Uterus (tissue), 4 donors: ENCODE results near the gene UXS1. TPM values are rescaled to one million over a fixed set of nuclear protein-coding genes. Genes with fewer than 3 reads are reported as not detected.

Source experiments
- DNase-seq, 2 donors: peaks; one replicate each; pipeline ENCODE4 v3.0.0-alpha.2; 2019 to 2020
- H3K27ac ChIP-seq, 2 donors: fragments of 200-600 bp; sonication (generic); 1 replicate in 1 of 2; 2 replicates in 1 of 2; pipeline ENCODE4 v1.5.1; 2016 to 2018
- H3K27me3 ChIP-seq, 2 donors: fragments of 200-600 bp; sonication (generic); one replicate each; pipeline ENCODE4 v1.5.1; 2018 to 2019; ENCODE audit warnings: control low read depth in 1 of 2
- H3K36me3 ChIP-seq, 2 donors: fragments of 200-600 bp; sonication (generic); one replicate each; pipeline ENCODE4 v1.5.1; 2019; ENCODE audit warnings: control low read depth in 1 of 2
- H3K4me1 ChIP-seq, 2 donors: fragments of 200-600 bp; sonication (generic); one replicate each; pipeline ENCODE4 v1.5.1; 2018 to 2019; ENCODE audit warnings: control low read depth in 1 of 2
- H3K4me3 ChIP-seq, 2 donors: fragments of 200-600 bp; sonication (generic); 1 replicate in 1 of 2; 2 replicates in 1 of 2; pipeline ENCODE4 v1.5.1; 2018 to 2019; ENCODE audit warnings: mild to moderate bottlenecking in 1 of 2
- H3K9me3 ChIP-seq, 2 donors: fragments of 200-600 bp; sonication (generic); one replicate each; pipeline ENCODE4 v1.5.1; 2019; ENCODE audit warnings: control low read depth in 1 of 2
- CTCF ChIP-seq, 4 experiments: fragments of 200-600 bp in 2 of 4; fragments of 450-650 bp in 2 of 4; sonication (generic) in 2 of 4; IDR thresholded peaks; one replicate each; pipeline ENCODE4 v1.5.1; 2016 to 2019; ENCODE audit warnings: antibody characterized with exemption in 4 of 4, mild to moderate bottlenecking in 2 of 4, moderate library complexity in 1 of 4
- POLR2A ChIP-seq, 2 donors: fragments of 450-650 bp; IDR thresholded peaks; one replicate each; pipeline ENCODE4 v1.6.1; 2016; ENCODE audit warnings: antibody characterized with exemption in 2 of 2, mild to moderate bottlenecking in 1 of 2, moderate library complexity in 1 of 2
- intact Hi-C: fragments of 100-400 bp; cut with DNase I; formaldehyde crosslinking; loops from one replicate; pipeline ENCODE4 v1.15.1; 2023; ENCODE audit warnings: low total_unique reads
- total RNA-seq, 4 donors: library from RNA; depleted of rRNA in 3 of 4; stranded (reverse); fragments of >200 nt in 3 of 4; gene quantifications; one replicate each; pipeline versions ENCODE4 v1.1.0 to v1.2.4, GENCODE V29; 2014 to 2023
- donor health status: DM: yes; HTN: yes; CAD: no.

Gene UXS1
- total RNA-seq, 4 donors from 2014 or later, result 26.2 to 103 (median 74.8) TPM

- H3K27ac ChIP-seq, result peak overlapping the region; percentile 70 to 80
- intact Hi-C loops, result loop anchor here (10.0 kb wide), 1 partner anchor 448 kb away; the partner anchor contains the start of gene NCK2
- DNase-seq, result peak; percentile 23 to 27
- peak overlapping the region; percentile 75 to 92 for H3K4me3 ChIP-seq
- no peaks in the 10 kb centered on the region for H3K36me3 ChIP-seq
- H3K9me3 ChIP-seq, result no peaks in the 10 kb centered on the region
- TF ChIP-seq POLR2A (IDR thresholded peaks at IDR 0.05) (peak in 1 of 2 donors; percentile 15), CTCF (IDR thresholded peaks at IDR 0.05) (no peak)
- no peaks in the 10 kb centered on the region for H3K4me1 ChIP-seq
- no peaks in the 10 kb centered on the region for H3K27me3 ChIP-seq
Observed at GRCh38 chr2:106192752-106193689, 1.1 kb downstream of the UXS1 start.

DNA sequence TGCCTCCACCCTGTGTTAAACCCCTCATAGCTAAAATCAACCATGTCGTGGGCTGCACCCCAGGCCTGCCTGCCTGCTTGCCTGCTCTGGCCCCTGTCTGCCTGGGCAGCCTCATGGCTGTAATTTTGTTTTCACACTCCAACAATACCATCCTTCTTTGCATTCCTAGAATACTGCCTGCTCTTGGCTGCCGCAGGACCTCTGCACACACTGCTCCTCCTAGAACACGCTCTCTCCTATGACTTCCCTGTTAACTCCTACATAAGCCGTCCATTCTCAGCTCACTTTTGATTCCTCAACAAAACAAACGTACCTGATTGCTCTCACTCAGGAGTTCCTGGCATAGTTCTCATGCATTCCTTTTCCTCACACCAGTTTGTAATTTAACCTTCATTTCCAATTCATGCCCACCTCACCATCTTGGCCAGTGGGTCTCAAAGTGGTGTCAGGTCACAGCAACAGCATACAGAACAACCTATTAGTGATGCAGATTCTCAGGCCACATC lies 2.5 kb downstream of the UXS1 start:
- H3K36me3 ChIP-seq, result no peaks in the 10 kb centered on the region
- no peaks in the 10 kb centered on the region for H3K9me3 ChIP-seq
- no peak overlapping the region for H3K4me3 ChIP-seq
- H3K27me3 ChIP-seq, result no peaks in the 10 kb centered on the region
- H3K27ac ChIP-seq, result no peak overlapping the region
- DNase-seq, result no peak
- H3K4me1 ChIP-seq, result no peaks in the 10 kb centered on the region
- no peak for TF ChIP-seq POLR2A (IDR thresholded peaks at IDR 0.05)
- TF ChIP-seq CTCF (IDR thresholded peaks at IDR 0.05), result no peak
- intact Hi-C loops, result loop anchor here (10.0 kb wide), 1 partner anchor 447 kb away; the partner anchor contains the start of gene NCK2

DNA sequence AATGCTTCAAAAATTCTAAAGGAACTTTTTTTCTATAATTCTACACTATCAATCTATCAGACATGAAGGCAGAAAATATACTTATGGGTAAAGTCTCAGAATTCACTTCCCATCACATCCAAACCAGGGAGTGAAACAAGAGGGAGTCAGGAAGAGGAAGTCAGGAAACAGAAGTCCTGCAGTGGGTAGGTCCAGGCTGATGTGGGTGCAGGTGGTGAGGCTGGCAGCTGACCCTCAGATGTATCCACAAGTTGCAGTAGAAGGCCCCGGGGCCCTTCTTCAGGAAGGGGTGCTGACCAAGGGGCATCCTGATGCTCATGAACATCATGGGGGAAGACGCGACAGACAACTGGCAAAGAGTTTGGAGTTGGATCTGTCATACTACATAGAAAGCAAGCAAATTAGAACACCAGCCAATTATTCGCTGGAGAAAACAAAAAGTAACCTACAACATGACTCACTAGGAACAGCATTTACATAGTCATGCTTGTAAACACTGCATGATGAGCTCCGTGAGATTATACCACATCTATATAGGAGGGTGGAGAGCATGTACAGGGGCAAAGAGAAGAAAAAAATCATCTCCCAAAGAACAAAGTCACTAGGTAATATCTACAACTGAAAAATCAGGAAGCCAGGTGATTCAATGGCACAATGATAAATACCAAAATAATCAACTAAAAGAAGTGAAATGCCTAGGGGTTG lies 4.2 kb downstream of the UXS1 start:
- H3K27ac ChIP-seq, result no peak overlapping the region
- intact Hi-C loops, result loop anchor here (10.0 kb wide), 1 partner anchor 445 kb away; the partner anchor contains the start of gene NCK2
- no peak overlapping the region for H3K4me3 ChIP-seq
- no peak for DNase-seq
- H3K36me3 ChIP-seq, result no peaks in the 10 kb centered on the region
- no peaks in the 10 kb centered on the region for H3K4me1 ChIP-seq
- TF ChIP-seq POLR2A (IDR thresholded peaks at IDR 0.05), result no peak
- no peak for TF ChIP-seq CTCF (IDR thresholded peaks at IDR 0.05)
- no peaks in the 10 kb centered on the region for H3K9me3 ChIP-seq
- H3K27me3 ChIP-seq, result no peaks in the 10 kb centered on the region

- H3K4me3 ChIP-seq, result no peak overlapping the region
- no peaks in the 10 kb centered on the region for H3K9me3 ChIP-seq
- H3K36me3 ChIP-seq, result no peaks in the 10 kb centered on the region
- intact Hi-C loops, result no loop called here
- H3K4me1 ChIP-seq, result no peaks in the 10 kb centered on the region
- TF ChIP-seq CTCF (IDR thresholded peaks at IDR 0.05) (no peak), POLR2A (IDR thresholded peaks at IDR 0.05) (no peak)
- H3K27ac ChIP-seq, result no peak overlapping the region
- no peak for DNase-seq
- H3K27me3 ChIP-seq, result no peaks in the 10 kb centered on the region
Observed at GRCh38 chr2:106189325-106189724, 4.8 kb downstream of the UXS1 start.
